NCI-H1436 (cell line): Measurements from ENCODE around the gene IL1RAPL1.

Experiments used
- DNase-seq: peaks from one replicate; lab custom pipeline; 2025; lab: John Stamatoyannopoulos, UW

Gene IL1RAPL1

GRCh38 chrX:28586981-28587551, at the start of gene IL1RAPL1:
Gene IL1RAPL1 (plus strand): TSS chrX:28587446.
- DNase-seq, result no peak

GRCh38 chrX:28542791-28543190, 44.5 kb upstream of the IL1RAPL1 start:
- DNase-seq, result no peak

- no peak for DNase-seq
Observed at GRCh38 chrX:28549838-28550237, 37.4 kb upstream of the IL1RAPL1 start.

GRCh38 chrX:28550331-28550872, 36.8 kb upstream of the IL1RAPL1 start:
- no peak for DNase-seq

- no peak for DNase-seq
Observed at GRCh38 chrX:28552322-28552721, 34.9 kb upstream of the IL1RAPL1 start.

GRCh38 chrX:28552882-28553829, 34.1 kb upstream of the IL1RAPL1 start:
- no peak for DNase-seq

- DNase-seq, result no peak
Observed at GRCh38 chrX:28576117-28576516, 11.1 kb upstream of the IL1RAPL1 start.

- DNase-seq, result no peak
Observed at GRCh38 chrX:28581522-28581921, 5.7 kb upstream of the IL1RAPL1 start.

- DNase-seq, result no peak
Observed at GRCh38 chrX:28582511-28582910, 4.7 kb upstream of the IL1RAPL1 start.

GRCh38 chrX:28584025-28584424, 3.2 kb upstream of the IL1RAPL1 start:
- no peak for DNase-seq

GRCh38 chrX:28585767-28586166, 1.5 kb upstream of the IL1RAPL1 start:
- DNase-seq, result no peak

GRCh38 chrX:28586286-28586685, 960 bp upstream of the IL1RAPL1 start:
- no peak for DNase-seq

GRCh38 chrX:28589046-28589445, 1.8 kb downstream of the IL1RAPL1 start:
- DNase-seq, result no peak

- no peak for DNase-seq
Observed at GRCh38 chrX:28590396-28590795, 3.1 kb downstream of the IL1RAPL1 start.

- DNase-seq, result no peak
Observed at GRCh38 chrX:28591542-28591941, 4.3 kb downstream of the IL1RAPL1 start.

GRCh38 chrX:28595346-28595745, 8.1 kb downstream of the IL1RAPL1 start:
- no peak for DNase-seq

- DNase-seq, result no peak
Observed at GRCh38 chrX:28599957-28600356, 12.7 kb downstream of the IL1RAPL1 start.

- no peak for DNase-seq
Observed at GRCh38 chrX:28609003-28609402, 21.8 kb downstream of the IL1RAPL1 start.

- DNase-seq, result no peak
Observed at GRCh38 chrX:28609917-28610613, 22.8 kb downstream of the IL1RAPL1 start.

GRCh38 chrX:28610746-28611145, 23.5 kb downstream of the IL1RAPL1 start:
- no peak for DNase-seq

GRCh38 chrX:28613558-28613957, 26.3 kb downstream of the IL1RAPL1 start:
- DNase-seq, result no peak

GRCh38 chrX:28625223-28625622, 38.0 kb downstream of the IL1RAPL1 start:
- no peak for DNase-seq

GRCh38 chrX:28626515-28626914, 39.3 kb downstream of the IL1RAPL1 start:
- no peak for DNase-seq
